ENCODE data around the gene UNC13D.

Gene UNC13D

GRCh38 chr17:75876938-75877751, 32.9 kb upstream of the UNC13D start:
- TF ChIP-seq CTCF (conservative IDR thresholded peaks at IDR 0.05; ENCODE audit: low read depth, low read length), result no peak
- DNase-seq (ENCODE audit: low read depth), result peak; percentile 92
- peak overlapping the region; percentile 75 for H3K4me3 ChIP-seq (ENCODE audit: low read length)

- peak; percentile 29 for TF ChIP-seq CTCF (conservative IDR thresholded peaks at IDR 0.05; ENCODE audit: low read depth, low read length)
- no peak for DNase-seq (ENCODE audit: low read depth)
These were observed 32.2 kb upstream of the UNC13D start for GRCh38 chr17:75876190-75876937.

GRCh38 chr17:75875940-75876189, 31.7 kb upstream of the UNC13D start:
- peak overlapping the region; percentile 75 for H3K4me3 ChIP-seq (ENCODE audit: low read length)
- TF ChIP-seq CTCF (conservative IDR thresholded peaks at IDR 0.05; ENCODE audit: low read depth, low read length), result no peak
- DNase-seq (ENCODE audit: low read depth), result no peak

More at GRCh38 chr17:75876190-75876937, 32.2 kb upstream of the UNC13D start:
- peak overlapping the region; percentile 75 for H3K4me3 ChIP-seq (ENCODE audit: low read length)

GRCh38 chr17:75875182-75875939, 31.2 kb upstream of the UNC13D start:
- no peak for DNase-seq (ENCODE audit: low read depth)
- TF ChIP-seq CTCF (conservative IDR thresholded peaks at IDR 0.05; ENCODE audit: low read depth, low read length), result no peak
- no peak overlapping the region for H3K4me3 ChIP-seq (ENCODE audit: low read length)

- no peak for TF ChIP-seq CTCF (conservative IDR thresholded peaks at IDR 0.05; ENCODE audit: low read depth, low read length)
- no peak for DNase-seq (ENCODE audit: low read depth)
- no peak overlapping the region for H3K4me3 ChIP-seq (ENCODE audit: low read length)
These were observed 30.3 kb upstream of the UNC13D start for GRCh38 chr17:75874323-75875181.

GRCh38 chr17:75873587-75874322, 29.6 kb upstream of the UNC13D start:
- H3K4me3 ChIP-seq (ENCODE audit: low read length), result no peak overlapping the region
- no peak for TF ChIP-seq CTCF (conservative IDR thresholded peaks at IDR 0.05; ENCODE audit: low read depth, low read length)
- no peak for DNase-seq (ENCODE audit: low read depth)
